GM19372 (cell line): ENCODE measurements around the gene LCN15.
"Not testable (repeated sequence)": the region's sequence is repeated elsewhere in the genome, so short reads cannot be mapped to it uniquely, and the experiment has no call there.

Experiments
- ATAC-seq: cut with Tn5 transposase; IDR thresholded peaks from one replicate; pipeline ENCODE4 v1.9.1; 2021; ENCODE audit warnings: mild to moderate bottlenecking, low read depth, moderate library complexity; ENCODE audit not compliant: unreplicated experiment

Gene LCN15

DNA sequence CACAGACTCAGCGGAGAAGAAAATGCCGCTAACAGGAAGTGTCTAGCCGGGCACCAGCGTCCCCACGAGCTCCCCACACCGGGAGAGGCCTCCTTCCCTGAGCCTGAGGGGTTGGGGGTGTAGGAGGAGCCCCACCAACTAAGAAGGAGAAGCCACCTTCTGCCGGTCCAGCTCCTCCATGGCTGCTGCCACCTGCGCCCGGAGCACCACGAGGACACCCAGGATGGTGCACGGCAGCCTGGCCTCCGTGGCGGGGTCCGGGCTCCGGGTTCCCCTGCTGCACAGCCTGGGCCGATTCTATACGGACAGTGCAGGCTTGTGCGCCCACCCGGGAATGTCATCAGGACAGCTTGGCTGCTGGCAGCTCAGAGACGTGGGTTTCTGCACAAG lies 6.6 kb downstream of the LCN15 start:
- no peak for ATAC-seq

DNA sequence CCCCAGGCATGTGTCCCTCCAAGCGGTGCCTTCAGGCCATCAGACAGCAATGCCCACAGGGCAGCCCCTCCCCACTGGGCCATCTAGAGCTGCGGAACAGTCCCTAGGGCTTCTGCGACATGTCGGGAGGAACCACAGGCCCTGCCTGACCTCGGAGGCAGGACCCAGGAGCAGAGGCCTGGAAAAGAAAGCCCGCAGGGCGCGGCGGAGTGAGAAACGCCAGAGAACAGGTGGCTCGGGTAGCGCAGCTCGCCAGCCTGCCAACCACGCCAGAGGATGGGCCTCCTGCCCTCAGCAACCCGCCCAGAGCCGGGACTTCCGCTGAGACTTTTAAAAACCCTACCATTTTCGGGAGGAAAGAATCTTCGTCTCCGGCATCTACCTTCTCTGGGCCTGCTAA lies 7.0 kb downstream of the LCN15 start:
- no peak for ATAC-seq

DNA sequence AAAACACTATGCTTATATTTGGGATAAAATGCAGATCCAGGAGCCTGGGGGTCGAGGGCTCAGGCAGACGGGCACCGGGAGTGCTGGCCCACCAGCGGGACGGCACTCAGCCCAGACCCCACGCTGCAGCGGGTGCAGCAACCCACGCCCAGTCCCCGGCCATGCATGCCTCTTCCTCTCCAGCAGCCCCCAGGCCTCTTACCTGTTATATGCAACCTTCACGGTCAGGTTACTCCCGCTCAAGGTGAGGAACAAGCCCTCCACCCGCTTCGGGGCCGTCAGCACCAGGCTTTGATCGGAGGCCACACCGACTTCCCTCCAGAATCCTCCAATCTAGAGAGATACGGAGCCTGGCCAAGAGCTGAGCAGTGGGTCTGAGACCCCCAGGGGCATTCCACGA lies 7.5 kb downstream of the LCN15 start:
- no peak for ATAC-seq

DNA sequence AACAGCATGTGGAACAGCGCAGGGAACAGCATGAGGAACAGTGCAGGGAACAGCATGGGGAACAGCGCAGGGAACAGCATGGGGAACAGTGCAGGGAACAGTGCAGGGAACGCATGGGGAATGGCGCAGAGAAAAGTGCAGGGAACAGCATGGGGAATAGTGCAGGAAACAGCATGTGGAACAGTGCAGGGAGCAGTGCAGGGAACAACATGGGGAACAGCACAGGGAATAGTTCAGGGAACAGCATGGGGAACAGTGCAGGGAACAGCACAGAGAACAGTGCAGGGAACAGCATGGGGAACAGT lies 8.2 kb downstream of the LCN15 start:
- ATAC-seq = no peak

DNA sequence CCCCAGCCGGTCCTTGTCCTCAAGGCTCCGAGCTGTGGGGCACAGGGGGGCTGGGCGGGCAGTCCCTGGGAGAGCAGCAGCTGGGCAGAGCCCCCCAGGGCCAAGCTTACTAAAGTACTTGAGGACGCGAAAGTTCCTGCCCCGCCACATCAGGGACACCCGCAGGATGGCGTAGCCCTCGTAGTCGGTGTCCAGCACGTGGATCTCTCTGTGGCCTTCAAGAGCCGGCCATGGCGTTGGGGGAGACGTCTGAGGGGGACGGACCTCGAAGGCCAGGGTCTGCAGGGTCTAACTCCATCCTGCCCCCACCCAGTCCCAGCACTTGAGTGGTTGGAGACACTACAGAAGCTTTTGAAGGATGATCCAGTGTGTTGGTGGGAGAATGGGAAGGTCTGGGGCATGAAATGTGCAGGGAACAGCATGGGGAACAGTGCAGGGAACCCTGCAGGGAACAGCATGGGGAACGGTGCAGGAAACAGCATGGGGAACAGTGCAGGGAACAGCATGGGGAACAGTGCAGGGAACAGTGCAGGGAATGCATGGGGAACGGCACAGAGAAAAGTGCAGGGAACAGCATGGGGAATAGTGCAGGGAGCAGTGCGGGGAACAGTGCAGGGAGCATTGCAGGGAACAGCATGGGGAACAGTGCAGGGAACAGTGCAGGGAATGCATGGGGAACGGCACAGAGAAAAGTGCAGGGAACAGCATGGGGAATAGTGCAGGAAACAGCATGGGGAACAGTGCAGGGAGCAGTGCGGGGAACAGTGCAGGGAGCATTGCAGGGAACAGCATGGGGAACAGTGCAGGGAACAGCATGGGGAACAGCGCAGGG lies 8.8 kb downstream of the LCN15 start:
- ATAC-seq = not testable (repeated sequence)

DNA sequence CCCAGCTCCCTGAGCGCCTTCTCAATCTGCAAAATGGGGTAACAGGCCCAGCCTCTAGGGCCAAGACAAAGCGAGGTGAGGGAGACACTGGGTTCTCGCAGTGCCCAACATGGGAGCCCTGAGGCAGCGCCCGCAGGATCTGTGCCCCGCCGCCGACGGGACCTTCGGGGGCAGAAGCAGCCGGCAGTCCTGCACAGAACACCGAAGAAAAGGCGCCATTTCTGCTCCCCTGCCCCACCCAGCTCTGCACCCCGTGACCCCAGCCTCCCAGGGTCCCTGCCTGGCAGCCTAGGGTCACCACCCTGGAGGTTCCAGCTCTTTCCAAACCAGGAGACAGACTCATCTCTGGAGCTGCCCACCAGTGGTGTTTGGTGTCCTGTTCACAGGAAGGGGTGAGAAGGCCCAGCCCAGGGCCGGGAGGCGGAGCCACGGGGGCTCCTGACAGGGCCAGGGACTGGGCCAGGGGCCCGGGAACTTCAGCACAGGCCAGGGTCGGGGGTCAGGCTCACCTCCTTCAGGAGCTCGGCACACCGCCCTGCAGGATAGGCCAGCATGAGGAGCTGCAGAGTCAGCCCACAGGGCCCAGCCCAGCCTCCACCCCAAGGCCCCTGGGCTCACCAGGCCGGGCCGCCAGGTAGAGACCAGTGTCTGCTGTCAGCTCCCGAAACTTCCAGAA lies 9.6 kb downstream of the LCN15 start:
- ATAC-seq = no peak

DNA sequence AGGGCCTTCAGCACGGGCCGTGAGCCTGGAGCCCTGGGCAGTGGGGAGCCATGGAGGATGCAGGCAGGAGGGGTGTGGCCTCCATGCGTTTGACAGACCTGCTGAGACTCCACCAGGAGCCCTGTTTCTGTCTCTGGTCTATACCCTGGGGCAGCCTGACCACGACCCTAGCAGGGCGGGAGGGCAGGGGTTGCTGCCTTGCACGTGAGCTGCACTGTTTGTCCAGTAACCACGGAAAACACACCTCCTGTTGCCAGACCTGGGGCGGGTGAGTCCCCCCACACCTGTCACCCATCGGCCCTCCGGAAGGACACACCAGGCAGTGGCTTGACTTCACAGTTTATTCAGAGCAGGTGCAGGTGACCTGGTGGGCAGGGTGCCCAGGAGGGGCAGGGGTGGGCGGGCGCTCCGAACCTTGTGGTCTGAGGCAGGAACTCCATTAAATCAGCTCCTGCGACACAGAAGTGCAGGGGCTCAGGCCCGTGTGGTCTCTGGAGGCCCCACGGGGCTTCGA lies 10.2 kb downstream of the LCN15 start:
- no peak for ATAC-seq

DNA sequence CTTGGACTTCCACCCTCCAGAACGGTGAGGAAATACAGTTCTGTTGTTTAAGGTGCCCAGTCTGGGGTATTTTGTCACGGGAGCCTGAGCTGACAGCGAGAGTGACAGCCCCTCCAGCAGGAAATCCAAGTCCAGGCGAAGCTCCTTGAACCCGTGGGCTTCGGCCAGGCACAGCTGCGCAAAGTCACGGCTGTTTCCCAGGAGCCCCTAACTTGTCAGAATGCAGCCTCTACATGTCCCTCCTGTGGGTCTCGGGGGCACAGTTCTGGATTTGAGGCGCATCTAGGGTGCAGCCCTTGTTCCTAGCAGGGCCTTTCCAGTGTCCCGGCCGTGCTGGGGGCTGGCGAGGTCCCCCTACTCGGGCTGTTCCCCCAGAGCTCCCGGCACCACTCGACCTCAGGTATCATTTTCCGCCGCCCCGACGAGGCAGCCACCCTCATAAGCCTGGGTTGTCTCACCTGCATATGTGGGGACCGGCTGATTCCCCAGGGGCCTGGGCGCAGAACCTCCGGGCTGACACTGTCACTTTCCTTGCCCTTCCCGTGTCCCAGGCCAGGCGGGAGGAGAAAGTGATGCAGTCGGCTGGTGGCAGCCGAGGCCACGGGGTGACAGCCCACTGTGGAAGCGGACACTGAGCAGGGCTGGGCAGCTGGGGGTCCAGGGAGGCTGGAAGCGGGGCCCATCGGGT lies 10.8 kb downstream of the LCN15 start:
- no peak for ATAC-seq

DNA sequence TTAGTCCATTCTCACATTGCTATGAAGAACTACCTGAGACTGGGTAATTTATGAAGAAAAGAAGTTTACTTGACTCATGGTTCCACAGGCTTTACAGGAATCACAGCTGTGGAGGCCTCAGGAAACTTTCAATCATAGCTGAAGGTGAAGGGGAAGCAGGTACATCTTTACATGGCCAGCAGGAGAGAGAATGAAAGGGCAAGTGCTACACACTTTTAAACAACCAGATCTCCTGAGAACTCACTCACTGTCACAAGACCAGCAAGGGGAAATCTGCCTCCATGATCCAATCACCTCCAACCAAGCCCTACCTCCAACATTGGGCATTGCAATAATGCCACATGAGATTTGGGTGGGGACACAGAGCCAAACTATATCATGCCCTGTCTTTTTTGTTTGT lies 12.5 kb downstream of the LCN15 start:
- no peak for ATAC-seq

DNA sequence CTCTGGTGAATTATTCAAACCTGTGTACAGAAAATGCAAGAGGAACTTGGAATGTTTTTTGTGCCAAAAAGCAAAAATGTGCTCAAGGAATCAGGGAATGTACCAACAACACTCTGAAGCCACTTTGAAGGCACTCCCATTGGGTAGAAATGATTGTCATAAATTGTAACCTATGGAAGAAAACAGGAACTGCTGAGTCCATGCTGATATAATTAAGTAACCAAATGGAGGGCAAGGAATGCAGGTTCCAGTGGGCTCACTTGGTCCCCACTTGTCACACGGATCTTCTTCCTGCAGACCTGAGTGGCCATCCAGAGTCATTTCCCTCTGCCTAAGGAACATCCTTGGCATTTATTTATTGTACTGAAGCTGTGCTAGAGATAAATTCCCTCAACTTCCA lies 13.1 kb downstream of the LCN15 start:
- ATAC-seq = no peak

DNA sequence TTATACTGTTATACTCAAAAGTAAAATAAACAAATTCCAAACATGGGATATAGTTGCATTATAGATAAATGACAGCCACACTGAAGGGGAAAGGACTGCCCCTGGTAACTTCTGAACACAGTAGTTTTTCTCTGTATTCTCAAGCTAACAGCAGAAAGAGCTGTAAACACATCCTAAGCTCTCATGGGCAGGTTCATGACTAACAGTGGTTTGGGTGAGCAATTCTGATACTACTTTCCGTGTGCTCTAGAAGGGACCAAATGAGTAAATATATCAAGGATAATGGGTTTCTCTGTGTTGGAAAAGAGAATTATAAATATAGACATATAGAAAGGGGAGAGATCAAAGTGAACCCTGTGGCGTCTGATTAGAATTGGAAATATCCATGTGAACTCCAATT lies 13.8 kb downstream of the LCN15 start:
- no peak for ATAC-seq

DNA sequence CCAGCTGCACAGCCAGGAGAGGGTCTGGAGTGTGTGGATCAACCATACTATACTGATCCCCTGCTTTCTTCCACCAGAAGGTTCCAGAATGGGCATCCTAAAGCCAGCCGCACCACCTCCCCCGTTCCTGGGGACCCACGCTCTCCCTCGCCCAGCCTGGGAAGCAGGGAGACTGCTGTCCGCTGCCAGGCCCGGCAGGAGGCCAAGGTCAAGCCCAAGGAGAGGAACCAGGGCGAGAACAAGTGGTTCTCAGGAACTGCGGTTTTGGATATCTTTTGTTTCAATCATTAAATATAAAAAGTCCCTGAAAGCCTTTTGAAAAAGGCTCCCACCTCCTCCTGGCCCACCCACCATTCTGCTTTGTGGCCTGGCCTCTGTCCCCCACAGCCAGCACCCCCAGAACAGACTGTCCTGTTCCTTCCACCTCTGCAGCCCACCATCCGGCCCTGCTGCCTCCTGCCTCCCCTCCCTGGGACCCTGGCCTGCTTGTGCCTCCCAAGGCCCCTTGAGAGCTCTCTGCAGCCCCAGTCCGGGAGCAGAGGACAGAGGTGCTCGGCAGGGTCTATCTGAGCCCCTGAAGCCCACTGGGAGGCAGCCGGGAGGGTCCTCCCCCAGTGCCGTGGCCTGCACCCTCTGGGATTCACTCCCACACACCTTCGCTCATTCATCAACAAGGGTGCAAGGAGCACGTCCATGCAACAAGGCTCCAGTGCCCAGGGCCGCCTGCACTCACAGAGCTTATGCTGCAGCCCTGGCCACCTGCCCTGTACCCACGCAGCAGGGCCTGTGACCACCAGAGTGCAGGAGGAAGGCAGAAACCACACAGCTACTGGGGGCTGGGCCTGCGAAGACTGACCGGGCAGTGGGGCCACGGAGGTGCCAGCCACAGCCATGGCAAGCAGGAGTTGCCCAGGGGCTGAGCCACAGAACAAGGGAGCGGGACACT lies 15.4 kb downstream of the LCN15 start:
- no peak for ATAC-seq

DNA sequence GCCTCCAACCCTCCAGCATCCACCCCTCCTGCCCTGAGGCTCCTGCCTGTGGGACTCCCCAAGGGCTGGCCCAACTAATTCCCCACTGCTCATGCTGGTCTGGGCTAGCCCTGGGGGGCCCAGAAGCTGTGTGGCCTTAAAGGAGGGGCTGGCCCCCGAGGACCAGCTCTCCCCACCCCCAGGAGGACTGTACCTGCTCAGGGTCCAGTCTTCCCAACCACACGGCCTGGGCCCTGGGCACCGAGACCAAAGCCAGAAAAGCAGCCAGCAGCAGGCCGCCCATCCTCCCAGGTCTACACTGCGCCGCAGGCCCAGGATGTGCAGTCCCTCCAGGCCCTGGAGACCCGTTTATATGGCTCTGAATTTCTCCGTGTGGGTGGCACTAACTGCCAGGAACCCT lies 16.1 kb downstream of the LCN15 start, which contains the start of gene LCN6:
LCN6 (minus strand) TSS at position 325 of the 400 bp plus-strand sequence; CDS start at position 283, 42 bp downstream.
- no peak for ATAC-seq

DNA sequence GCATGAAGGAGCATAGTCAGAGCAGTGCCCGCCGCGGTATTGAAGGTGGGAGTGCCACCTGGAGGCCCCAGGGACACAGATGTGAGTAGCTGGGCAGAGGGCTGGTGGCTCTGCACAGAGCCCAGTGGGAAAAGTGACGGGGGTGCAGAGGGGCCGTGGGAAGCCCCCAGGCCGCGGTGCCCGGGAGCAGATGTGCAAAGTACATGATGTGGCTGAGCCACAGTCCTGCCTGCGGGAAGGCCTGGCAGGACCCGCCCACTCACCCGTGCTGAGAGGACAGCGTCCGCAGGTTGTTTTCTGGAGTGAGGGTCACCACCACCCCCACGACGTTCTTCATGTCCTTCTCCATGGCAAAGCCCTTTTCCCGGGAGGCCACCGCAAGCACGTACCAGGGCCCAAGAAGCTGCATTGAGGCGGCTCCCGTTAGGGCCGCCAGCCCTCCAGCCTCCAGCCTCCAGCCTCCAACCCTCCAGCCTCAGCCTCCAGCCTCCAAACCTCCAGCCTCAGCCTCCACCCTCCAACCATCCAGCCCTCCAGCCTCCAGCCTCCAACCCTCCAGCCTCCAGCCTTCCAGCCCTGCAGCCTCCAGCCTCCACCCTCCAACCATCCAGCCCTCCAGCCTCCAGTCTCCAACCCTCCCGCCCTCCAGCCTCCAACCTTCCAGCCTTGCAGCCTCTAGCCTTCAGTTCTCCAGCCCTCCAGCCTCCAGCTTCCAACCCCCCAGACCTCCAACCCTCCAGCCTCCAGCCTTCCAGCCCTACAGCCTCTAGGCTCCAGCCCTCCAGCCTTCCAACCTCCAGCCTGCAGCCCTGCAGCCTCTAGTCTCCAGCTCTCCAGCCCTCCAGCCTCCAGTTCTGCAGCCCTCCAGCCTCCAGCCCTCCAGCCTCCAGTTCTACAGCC lies 16.9 kb downstream of the LCN15 start:
- no peak for ATAC-seq

DNA sequence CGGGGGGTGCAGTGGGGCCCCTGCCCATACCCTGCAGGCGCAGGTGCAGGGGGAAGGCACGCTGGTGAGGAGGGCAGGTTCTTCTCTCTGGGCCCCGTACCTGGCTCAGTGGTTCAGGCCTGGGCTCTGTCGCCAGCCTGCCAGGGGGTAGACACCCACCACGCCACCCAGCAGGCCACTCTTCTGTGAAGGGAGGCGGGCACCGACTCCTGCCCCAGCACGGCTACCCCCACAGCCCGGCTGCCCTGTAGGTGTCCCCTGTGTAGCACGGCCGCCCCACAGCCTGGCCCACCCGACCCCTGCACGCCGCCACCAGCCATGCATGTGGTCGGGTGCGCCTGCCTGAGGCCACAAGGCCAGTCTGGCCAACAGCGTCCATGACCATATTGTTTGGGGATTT lies 17.7 kb downstream of the LCN15 start:
- ATAC-seq = no peak

DNA sequence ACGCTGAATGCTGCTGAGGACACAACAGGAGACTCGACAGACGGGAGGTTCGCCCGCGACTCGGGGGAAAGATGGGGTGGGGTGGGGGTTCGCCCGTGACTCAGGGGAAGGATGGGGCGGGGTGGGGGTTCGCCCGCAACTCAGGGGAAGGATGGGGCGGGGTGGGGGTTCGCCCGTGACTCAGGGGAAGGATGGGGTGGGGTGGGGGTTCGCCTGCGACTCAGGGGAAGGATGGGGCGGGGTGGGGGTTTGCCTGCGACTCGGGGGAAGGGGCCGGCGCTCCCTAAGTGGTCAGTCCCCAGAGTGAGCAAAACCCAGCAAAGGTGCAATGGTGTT lies 18.2 kb downstream of the LCN15 start:
- no peak for ATAC-seq

DNA sequence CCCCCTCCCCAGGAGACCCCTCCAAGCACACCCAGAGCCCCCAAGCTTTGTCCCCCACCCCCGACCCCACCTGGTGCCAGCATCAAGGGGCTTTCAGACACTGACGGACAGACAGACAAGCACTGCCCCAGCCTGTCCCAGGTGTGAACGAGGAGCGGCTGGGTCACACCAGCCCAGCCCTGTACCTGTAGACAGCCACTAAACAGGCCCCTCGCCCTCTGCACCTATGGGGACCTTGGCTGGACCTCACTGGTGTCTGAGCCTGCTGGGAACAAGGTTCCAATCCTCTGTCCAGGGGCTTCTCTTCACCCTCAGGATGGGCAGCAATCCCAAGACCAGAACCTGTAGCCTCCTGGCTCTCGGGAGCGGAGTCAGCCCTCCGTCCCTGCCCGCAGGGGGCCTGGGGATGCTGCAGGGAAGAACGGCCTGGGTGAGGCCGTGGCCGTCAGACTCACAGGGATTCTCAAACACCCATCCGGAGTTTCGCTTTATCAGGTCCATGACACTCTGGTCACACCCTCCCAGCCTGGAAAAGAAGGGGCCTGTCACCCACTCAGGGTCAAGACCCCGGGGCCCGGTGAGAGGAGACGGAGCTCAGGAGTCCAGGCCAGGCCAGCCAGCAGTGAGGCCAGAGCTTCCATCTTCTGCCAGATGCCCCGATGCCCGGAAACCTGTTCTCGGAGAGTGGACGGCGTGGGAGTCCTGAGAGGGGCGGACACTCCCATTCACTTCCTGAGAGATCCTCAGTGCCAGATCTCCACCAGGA lies 18.7 kb downstream of the LCN15 start:
- ATAC-seq = no peak

DNA sequence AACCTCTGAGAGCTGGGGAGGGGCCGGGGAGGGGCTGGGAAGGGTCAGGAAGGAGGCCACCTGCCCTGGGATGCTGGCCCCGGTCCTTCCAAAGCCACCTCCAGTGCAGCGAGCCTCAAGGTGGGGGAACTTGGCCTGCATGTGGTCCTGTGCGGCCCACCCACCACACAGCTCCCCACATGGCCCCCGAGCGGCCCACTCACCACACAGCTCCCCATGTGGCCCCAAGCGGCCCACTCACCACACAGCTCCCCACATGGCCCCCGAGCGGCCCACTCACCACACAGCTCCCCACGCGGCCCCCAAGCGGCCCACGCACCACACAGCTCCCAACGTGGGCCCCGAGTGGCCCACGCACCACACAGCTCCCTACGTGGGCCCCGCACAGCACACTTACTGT lies 19.5 kb downstream of the LCN15 start:
- no peak for ATAC-seq
